ENCODE measurements around the gene VAMP3.

VAMP3 gene

GRCh38 chr1:7753641-7754040 lies 17.5 kb upstream of the VAMP3 start:
- no peaks in the 10 kb centered on the region for H3K36me3 Mint-ChIP-seq (ENCODE audit: low read depth)
- H3K9me3 Mint-ChIP-seq = no peaks in the 10 kb centered on the region

GRCh38 chr1:7754234-7754633 lies 16.9 kb upstream of the VAMP3 start:
- Mint-ChIP-seq H3K4me1 (peaks cover 9% of the 10 kb centered on the region), H3K27me3 (ENCODE audit: low read depth) (peaks cover 8% of the 10 kb centered on the region), H3K27ac (no peak overlapping the region), H3K36me3 (ENCODE audit: low read depth) (no peaks in the 10 kb centered on the region), H3K4me3 (no peak overlapping the region), H3K9me3 (no peaks in the 10 kb centered on the region)
- no peak for TF ChIP-seq CTCF (IDR thresholded peaks at IDR 0.05; ENCODE audit: unreplicated experiment in 3 of 3)

More at GRCh38 chr1:7753641-7754040, 17.5 kb upstream of the VAMP3 start:
- no peak overlapping the region for H3K27ac Mint-ChIP-seq
- H3K27me3 Mint-ChIP-seq (ENCODE audit: low read depth) = peaks cover 8% of the 10 kb centered on the region
- H3K4me3 Mint-ChIP-seq = no peak overlapping the region
- no peak for TF ChIP-seq CTCF (IDR thresholded peaks at IDR 0.05; ENCODE audit: unreplicated experiment in 3 of 3)
- peaks cover 9% of the 10 kb centered on the region for H3K4me1 Mint-ChIP-seq

- Mint-ChIP-seq H3K4me3 (no peak overlapping the region), H3K27ac (no peak overlapping the region), H3K4me1 (peaks cover 9% of the 10 kb centered on the region), H3K9me3 (no peaks in the 10 kb centered on the region), H3K36me3 (ENCODE audit: low read depth) (no peaks in the 10 kb centered on the region), H3K27me3 (ENCODE audit: low read depth) (peaks cover 8% of the 10 kb centered on the region)
- peak; percentile 36 to 57 (median 42) for TF ChIP-seq CTCF (IDR thresholded peaks at IDR 0.05; ENCODE audit: unreplicated experiment in 3 of 3)
Observed at GRCh38 chr1:7755448-7755847, 15.6 kb upstream of the VAMP3 start.

- Mint-ChIP-seq H3K9me3 (no peaks in the 10 kb centered on the region), H3K27me3 (ENCODE audit: low read depth) (no peaks in the 10 kb centered on the region), H3K27ac (no peak overlapping the region), H3K4me3 (no peak overlapping the region), H3K4me1 (no peaks in the 10 kb centered on the region), H3K36me3 (ENCODE audit: low read depth) (no peaks in the 10 kb centered on the region)
- TF ChIP-seq CTCF (IDR thresholded peaks at IDR 0.05; ENCODE audit: unreplicated experiment in 3 of 3) = no peak
Observed at GRCh38 chr1:7760245-7760644, 10.9 kb upstream of the VAMP3 start.

GRCh38 chr1:7761103-7761502 lies 10.0 kb upstream of the VAMP3 start:
- H3K27me3 Mint-ChIP-seq (ENCODE audit: low read depth) = no peaks in the 10 kb centered on the region
- H3K4me3 Mint-ChIP-seq = no peak overlapping the region
- no peaks in the 10 kb centered on the region for H3K36me3 Mint-ChIP-seq (ENCODE audit: low read depth)
- H3K9me3 Mint-ChIP-seq = no peaks in the 10 kb centered on the region
- TF ChIP-seq CTCF (IDR thresholded peaks at IDR 0.05; ENCODE audit: unreplicated experiment in 3 of 3) = no peak
- H3K27ac Mint-ChIP-seq = no peak overlapping the region
- no peaks in the 10 kb centered on the region for H3K4me1 Mint-ChIP-seq

- no peak for TF ChIP-seq CTCF (IDR thresholded peaks at IDR 0.05; ENCODE audit: unreplicated experiment in 3 of 3)
- Mint-ChIP-seq H3K4me3 (no peak overlapping the region), H3K27ac (no peak overlapping the region), H3K36me3 (ENCODE audit: low read depth) (peaks cover 2% of the 10 kb centered on the region), H3K4me1 (peaks cover 18% of the 10 kb centered on the region), H3K27me3 (ENCODE audit: low read depth) (no peaks in the 10 kb centered on the region), H3K9me3 (no peaks in the 10 kb centered on the region)
Observed at GRCh38 chr1:7767176-7767575, 3.9 kb upstream of the VAMP3 start.

Measured in nephron (organoid).